GM18526 (cell line): ENCODE data around the gene FHIT.

Experiments used
- POLR2A ChIP-seq: IDR thresholded peaks from 3 replicates; pipeline ENCODE4 v1.6.1; 2011; ENCODE audit not compliant: insufficient read length; ENCODE audit errors: extremely low read depth

The FHIT gene

DNA sequence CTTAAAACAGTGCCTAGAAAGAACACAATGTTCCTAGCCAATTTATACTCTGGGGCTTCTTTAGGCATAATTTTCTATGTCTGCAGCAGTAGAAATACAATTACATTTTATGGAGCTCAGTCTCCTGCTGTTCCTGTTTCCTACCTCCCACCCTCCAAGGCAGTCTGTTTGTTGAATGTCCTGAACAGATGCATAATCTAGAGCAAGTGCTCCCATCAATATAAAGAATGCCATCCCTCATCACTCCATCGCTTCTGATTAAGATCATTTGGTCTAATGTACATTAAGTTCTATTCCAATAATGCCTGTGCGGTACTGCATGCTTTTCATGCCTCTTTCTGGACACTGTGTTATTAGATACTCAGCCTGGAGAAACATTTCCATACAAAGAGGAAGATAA, 1331.7 kb downstream of the FHIT start:
- no peak for TF ChIP-seq POLR2A

DNA sequence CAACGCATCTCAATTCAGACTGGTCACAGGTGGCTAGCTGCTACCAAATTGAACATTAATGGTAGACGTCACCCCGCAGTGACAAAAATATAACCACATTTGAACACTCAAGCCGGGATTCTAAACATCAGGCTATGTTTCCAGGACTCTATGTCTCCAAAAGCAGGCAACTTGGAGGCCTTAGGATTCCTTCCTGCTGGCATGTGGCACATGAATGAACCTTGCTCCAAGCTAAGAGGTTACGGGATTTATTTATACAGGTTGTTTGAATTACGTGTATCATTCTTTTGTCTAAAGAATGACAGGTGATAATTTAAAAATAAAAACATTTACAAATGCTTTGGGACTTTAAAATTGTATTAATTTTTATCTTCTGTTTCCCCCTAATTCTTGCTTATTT, 1337.0 kb downstream of the FHIT start:
- TF ChIP-seq POLR2A = no peak

- TF ChIP-seq POLR2A = no peak
These were observed 1337.6 kb downstream of the FHIT start for GRCh38 chr3:59913645-59914044.

GRCh38 chr3:59908701-59909100, 1342.6 kb downstream of the FHIT start:
- no peak for TF ChIP-seq POLR2A

- TF ChIP-seq POLR2A = no peak
These were observed 1343.0 kb downstream of the FHIT start for GRCh38 chr3:59908280-59908679.

DNA sequence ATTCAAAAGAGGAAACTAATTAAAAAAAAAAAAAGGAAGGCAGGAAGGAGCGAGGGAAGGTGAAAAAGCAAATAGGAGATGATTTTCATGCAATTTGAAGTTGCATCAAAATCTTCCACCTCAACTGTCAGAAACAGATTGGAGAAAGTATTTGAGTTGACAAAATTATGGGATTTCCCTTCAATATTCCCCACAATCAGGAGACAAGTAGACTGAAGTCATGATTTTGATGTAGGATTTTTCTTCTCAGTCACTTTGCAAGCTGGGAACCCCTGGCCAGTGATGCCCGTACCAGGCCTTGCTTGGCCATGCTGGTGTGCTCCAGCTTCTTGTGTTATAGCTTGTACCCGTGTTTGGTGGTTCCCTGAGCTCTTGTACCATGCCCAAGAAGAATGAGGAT, 1347.0 kb downstream of the FHIT start:
- TF ChIP-seq POLR2A = no peak

- TF ChIP-seq POLR2A = no peak
These were observed 1352.2 kb downstream of the FHIT start for GRCh38 chr3:59899061-59899460.

GRCh38 chr3:59895972-59896371, 1355.3 kb downstream of the FHIT start:
- no peak for TF ChIP-seq POLR2A

DNA sequence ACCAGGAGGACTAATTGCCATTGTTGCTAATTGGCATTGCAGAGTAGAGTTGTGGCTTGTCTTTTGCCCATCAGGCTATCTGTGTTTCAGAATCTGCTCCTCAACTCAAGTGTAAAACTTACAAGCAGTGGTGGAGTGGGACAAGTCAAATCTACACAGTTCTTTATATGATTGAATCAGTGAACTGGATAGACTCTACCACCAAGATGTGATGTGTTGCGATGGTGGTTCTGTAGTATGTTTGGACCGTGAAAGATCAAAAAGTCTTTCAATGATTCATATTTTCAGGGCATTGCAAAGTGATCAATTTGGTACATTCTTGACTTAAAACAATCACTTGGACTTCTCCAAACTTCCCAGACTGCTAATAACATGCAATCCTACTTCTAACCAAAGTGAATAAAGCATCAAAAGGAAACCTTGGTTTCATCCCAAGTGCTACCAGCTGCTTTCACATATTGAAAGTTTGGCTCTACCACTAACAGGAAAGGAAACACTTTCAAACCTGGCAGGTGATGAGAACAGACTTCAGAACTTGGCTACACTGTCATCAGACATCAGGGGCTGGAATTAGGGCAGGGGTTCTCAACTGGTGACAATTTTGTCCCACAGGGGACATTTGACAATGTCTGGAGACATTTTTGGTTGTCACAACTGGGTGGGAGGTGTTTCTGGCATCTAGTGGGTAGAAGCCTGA, 1356.7 kb downstream of the FHIT start:
- no peak for TF ChIP-seq POLR2A

- TF ChIP-seq POLR2A = no peak
These were observed 1360.6 kb downstream of the FHIT start for GRCh38 chr3:59890639-59891038.

DNA sequence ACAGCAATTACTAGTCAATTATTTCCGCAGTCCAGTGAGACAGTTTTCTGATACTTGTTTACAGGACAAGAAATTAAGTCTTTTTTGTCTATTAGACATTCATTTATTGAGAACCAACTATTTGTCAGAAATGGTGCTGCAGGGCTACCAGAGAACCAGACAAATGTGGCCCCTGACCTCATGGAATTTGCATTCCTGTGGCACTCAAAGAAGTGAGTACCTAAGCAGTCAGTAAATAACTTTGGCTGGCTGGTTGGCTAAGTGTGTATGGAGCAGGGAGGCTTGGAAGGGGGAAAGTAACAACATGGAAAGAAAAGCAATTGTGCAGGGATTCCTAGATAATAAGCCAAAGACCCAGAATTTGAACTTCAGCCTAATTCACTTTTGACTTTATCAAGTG, 1364.5 kb downstream of the FHIT start:
- TF ChIP-seq POLR2A = no peak

DNA sequence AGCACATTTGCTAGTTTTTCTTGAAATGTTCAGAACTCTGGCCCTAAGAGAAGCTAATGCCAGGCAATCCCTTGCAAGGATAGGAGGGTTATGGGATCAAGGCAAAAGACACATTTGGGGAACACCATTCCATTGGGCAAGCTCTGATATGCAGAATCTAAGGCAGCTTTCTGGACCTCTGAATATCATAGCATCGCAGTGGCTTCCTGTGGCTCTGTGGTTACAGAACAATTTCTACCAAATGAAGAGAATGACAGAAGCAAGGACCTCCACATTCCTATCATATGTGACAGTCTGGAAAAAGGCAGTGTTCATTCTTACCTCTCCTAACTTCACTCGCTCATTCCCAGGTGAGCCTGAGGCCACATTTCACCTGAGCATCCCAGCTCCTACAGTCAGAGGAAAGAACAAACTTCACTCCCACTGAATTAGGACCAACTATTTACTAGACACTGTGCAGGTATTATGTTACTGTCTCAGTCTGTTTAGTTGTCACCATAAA, 1365.3 kb downstream of the FHIT start:
- TF ChIP-seq POLR2A = no peak

GRCh38 chr3:59885101-59885500, 1366.2 kb downstream of the FHIT start:
- TF ChIP-seq POLR2A = no peak

DNA sequence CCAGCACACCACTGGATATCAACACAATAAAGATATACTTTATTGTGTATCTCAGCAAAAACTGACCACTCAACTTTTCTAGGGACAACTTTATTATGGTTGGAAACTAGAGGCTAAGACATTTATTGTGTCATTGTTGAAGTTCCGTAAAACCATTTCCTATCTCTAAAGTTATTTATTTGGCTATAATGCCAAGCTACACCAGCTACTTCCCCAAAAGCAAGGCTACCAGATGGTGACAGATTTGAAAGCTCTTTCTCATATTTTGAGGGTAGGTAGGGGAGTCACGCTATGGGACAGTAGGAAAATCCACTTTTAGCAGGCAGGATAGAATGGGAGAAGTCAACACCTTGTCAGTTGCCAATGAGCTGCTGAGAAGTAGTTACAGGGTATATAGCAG, 1366.8 kb downstream of the FHIT start:
- no peak for TF ChIP-seq POLR2A

DNA sequence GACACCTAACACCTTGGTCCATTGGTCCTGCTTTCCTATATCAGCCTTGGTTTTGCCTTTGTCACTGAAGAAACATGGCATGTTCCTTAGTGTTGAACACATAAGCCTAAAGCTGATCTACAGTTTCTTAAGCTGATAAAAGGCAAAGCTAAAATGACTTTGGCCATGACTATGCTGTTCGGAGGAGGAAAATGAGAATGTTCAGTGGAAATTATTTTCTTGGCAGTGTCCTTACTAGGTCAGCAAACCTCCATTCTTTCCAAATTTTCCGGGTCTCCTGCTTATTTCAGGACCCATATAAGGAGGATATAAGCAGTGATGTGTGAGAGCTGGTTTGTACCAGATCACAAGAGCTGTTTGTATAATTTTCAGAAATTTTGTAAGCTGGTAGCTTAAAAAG, 1368.5 kb downstream of the FHIT start:
- TF ChIP-seq POLR2A = no peak

DNA sequence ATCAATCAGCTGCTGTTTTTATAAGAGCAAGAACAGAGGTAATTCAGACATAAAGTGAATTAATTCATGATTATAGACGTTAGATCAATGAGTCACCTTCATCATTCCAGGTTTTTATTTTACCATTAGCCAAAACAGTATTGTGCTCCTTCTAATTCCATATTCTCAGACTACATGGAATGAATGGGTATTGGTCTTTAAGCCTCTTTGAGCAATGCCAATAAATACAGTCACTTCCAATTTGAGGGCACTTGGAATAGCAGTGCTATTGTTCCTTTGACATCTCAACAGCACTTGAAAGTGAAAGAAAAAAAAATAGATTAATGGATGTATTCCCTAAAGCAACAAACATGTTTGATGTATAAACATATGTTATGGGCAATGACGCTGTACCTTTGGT, 1370.5 kb downstream of the FHIT start:
- TF ChIP-seq POLR2A = no peak

- no peak for TF ChIP-seq POLR2A
These were observed 1372.1 kb downstream of the FHIT start for GRCh38 chr3:59879031-59879581.
